Fibroblast of peridontal ligament (primary cell): Measurements from ENCODE around the gene RYR2.

Experiments
- DNase-seq: peaks from one replicate; pipeline ENCODE4 v3.0.0-alpha.2; 2010; ENCODE audit errors: extremely low read depth

The RYR2 gene

GRCh38 chr1:237041795-237042525 is at the start of gene RYR2:
Gene RYR2 (plus strand): TSS chr1:237042184. CDS start chr1:237042522, 338 bp downstream.
- no peak for DNase-seq

GRCh38 chr1:236992449-236992848 is 49.5 kb upstream of the RYR2 start:
- no peak for DNase-seq

GRCh38 chr1:236994450-236994849 is 47.5 kb upstream of the RYR2 start:
- no peak for DNase-seq

GRCh38 chr1:236997361-236997760 is 44.6 kb upstream of the RYR2 start:
- DNase-seq, result no peak

- no peak for DNase-seq
Observed at GRCh38 chr1:236997882-236998281, 44.1 kb upstream of the RYR2 start.

GRCh38 chr1:236998546-236998945 is 43.4 kb upstream of the RYR2 start:
- DNase-seq, result no peak

GRCh38 chr1:237000191-237000590 is 41.8 kb upstream of the RYR2 start:
- DNase-seq, result no peak

GRCh38 chr1:237003516-237003915 is 38.5 kb upstream of the RYR2 start:
- DNase-seq, result no peak

- no peak for DNase-seq
Observed at GRCh38 chr1:237004116-237004515, 37.9 kb upstream of the RYR2 start, which contains the start of gene MT1HL1. Gene MT1HL1 (minus strand): TSS chr1:237004441. CDS start chr1:237004372, 69 bp downstream.

GRCh38 chr1:237005674-237006073 is 36.3 kb upstream of the RYR2 start:
- DNase-seq, result no peak

GRCh38 chr1:237007147-237007881 is 34.7 kb upstream of the RYR2 start:
- no peak for DNase-seq

- DNase-seq, result no peak
Observed at GRCh38 chr1:237009611-237010010, 32.4 kb upstream of the RYR2 start.

GRCh38 chr1:237011432-237011831 is 30.6 kb upstream of the RYR2 start:
- DNase-seq, result no peak

GRCh38 chr1:237012361-237012760 is 29.6 kb upstream of the RYR2 start:
- no peak for DNase-seq

- DNase-seq, result no peak
Observed at GRCh38 chr1:237012788-237013383, 29.1 kb upstream of the RYR2 start.

GRCh38 chr1:237013608-237014007 is 28.4 kb upstream of the RYR2 start:
- DNase-seq, result no peak

GRCh38 chr1:237016626-237017025 is 25.4 kb upstream of the RYR2 start:
- DNase-seq, result no peak

- no peak for DNase-seq
Observed at GRCh38 chr1:237018896-237019295, 23.1 kb upstream of the RYR2 start.

- no peak for DNase-seq
Observed at GRCh38 chr1:237025358-237026074, 16.5 kb upstream of the RYR2 start.

- DNase-seq, result no peak
Observed at GRCh38 chr1:237029240-237029639, 12.7 kb upstream of the RYR2 start.

GRCh38 chr1:237029850-237030535 is 12.0 kb upstream of the RYR2 start:
- no peak for DNase-seq

- DNase-seq, result no peak
Observed at GRCh38 chr1:237031480-237031879, 10.5 kb upstream of the RYR2 start.
